Measurements from ENCODE around the gene NUMB. TPM values are rescaled to one million over a fixed set of nuclear protein-coding genes. Genes with fewer than 3 reads are reported as not detected.

The NUMB gene
- total RNA-seq, 1 donor from 2014 or later, result 92.4 TPM

GRCh38 chr14:73492670-73493069 lies 34.3 kb upstream of the NUMB start:
- no peak for TF ChIP-seq CTCF (IDR thresholded peaks at IDR 0.05; ENCODE audit: unreplicated experiment)
- H3K4me1 Mint-ChIP-seq (ENCODE audit: low read depth), result peaks cover 19% of the 10 kb centered on the region
- peaks cover 18% of the 10 kb centered on the region for H3K36me3 Mint-ChIP-seq (ENCODE audit: insufficient read depth)
- DNase-seq (ENCODE audit: low spot score, unreplicated experiment), result no peak
- H3K4me3 Mint-ChIP-seq (ENCODE audit: low read depth), result peak overlapping the region; percentile 80
- H3K27me3 Mint-ChIP-seq, result no peaks in the 10 kb centered on the region
- no peak overlapping the region for H3K27ac Mint-ChIP-seq
- no peaks in the 10 kb centered on the region for H3K9me3 Mint-ChIP-seq (ENCODE audit: low read depth)

GRCh38 chr14:73492043-73492552 lies 33.8 kb upstream of the NUMB start:
- H3K9me3 Mint-ChIP-seq (ENCODE audit: low read depth), result no peaks in the 10 kb centered on the region
- peak overlapping the region; percentile 79 for H3K27ac Mint-ChIP-seq
- H3K4me3 Mint-ChIP-seq (ENCODE audit: low read depth), result peak overlapping the region; percentile 80
- no peak for DNase-seq (ENCODE audit: low spot score, unreplicated experiment)
- no peak for TF ChIP-seq CTCF (IDR thresholded peaks at IDR 0.05; ENCODE audit: unreplicated experiment)
- no peaks in the 10 kb centered on the region for H3K27me3 Mint-ChIP-seq
- peaks cover 18% of the 10 kb centered on the region for H3K36me3 Mint-ChIP-seq (ENCODE audit: insufficient read depth)
- H3K4me1 Mint-ChIP-seq (ENCODE audit: low read depth), result peaks cover 19% of the 10 kb centered on the region

GRCh38 chr14:73491256-73492042 lies 33.1 kb upstream of the NUMB start:
- H3K36me3 Mint-ChIP-seq (ENCODE audit: insufficient read depth), result peaks cover 17% of the 10 kb centered on the region
- TF ChIP-seq CTCF (IDR thresholded peaks at IDR 0.05; ENCODE audit: unreplicated experiment), result peak; percentile 2
- peak; percentile 22 for DNase-seq (ENCODE audit: low spot score, unreplicated experiment)
- no peaks in the 10 kb centered on the region for H3K27me3 Mint-ChIP-seq
- H3K4me3 Mint-ChIP-seq (ENCODE audit: low read depth), result peak overlapping the region; percentile 87
- H3K27ac Mint-ChIP-seq, result peak overlapping the region; percentile 79
- H3K9me3 Mint-ChIP-seq (ENCODE audit: low read depth), result no peaks in the 10 kb centered on the region
- H3K4me1 Mint-ChIP-seq (ENCODE audit: low read depth), result peaks cover 19% of the 10 kb centered on the region

GRCh38 chr14:73489481-73490175 lies 31.3 kb upstream of the NUMB start:
- no peak for DNase-seq (ENCODE audit: low spot score, unreplicated experiment)
- TF ChIP-seq CTCF (IDR thresholded peaks at IDR 0.05; ENCODE audit: unreplicated experiment), result no peak
- H3K27me3 Mint-ChIP-seq, result no peaks in the 10 kb centered on the region
- peak overlapping the region; percentile 33 for H3K27ac Mint-ChIP-seq
- peaks cover 9% of the 10 kb centered on the region for H3K36me3 Mint-ChIP-seq (ENCODE audit: insufficient read depth)
- peaks cover 19% of the 10 kb centered on the region for H3K4me1 Mint-ChIP-seq (ENCODE audit: low read depth)
- no peaks in the 10 kb centered on the region for H3K9me3 Mint-ChIP-seq (ENCODE audit: low read depth)
- peak overlapping the region; percentile 35 for H3K4me3 Mint-ChIP-seq (ENCODE audit: low read depth)

- DNase-seq (ENCODE audit: low spot score, unreplicated experiment), result no peak
- H3K9me3 Mint-ChIP-seq (ENCODE audit: low read depth), result no peaks in the 10 kb centered on the region
- H3K27ac Mint-ChIP-seq, result no peak overlapping the region
- H3K4me1 Mint-ChIP-seq (ENCODE audit: low read depth), result peaks cover 4% of the 10 kb centered on the region
- H3K4me3 Mint-ChIP-seq (ENCODE audit: low read depth), result no peak overlapping the region
- H3K36me3 Mint-ChIP-seq (ENCODE audit: insufficient read depth), result no peaks in the 10 kb centered on the region
- TF ChIP-seq CTCF (IDR thresholded peaks at IDR 0.05; ENCODE audit: unreplicated experiment), result no peak
- no peaks in the 10 kb centered on the region for H3K27me3 Mint-ChIP-seq
Measured at GRCh38 chr14:73478684-73479083, 20.3 kb upstream of the NUMB start.
